A673 (cell line): ENCODE measurements around the gene PBX4. TPM values are rescaled to one million over a fixed set of nuclear protein-coding genes. Genes with fewer than 3 reads are reported as not detected.
A peak's percentile ranks its signal among the peaks of the same experiment; 100 is the strongest.

Source experiments
- BruUV-seq: library from RNA; stranded (reverse); fragments of 400-500 nt; replicated peaks from 2 replicates; lab custom pipeline; 2021; lab: Mats Ljungman, UMichigan
- CTCF ChIA-PET: fragments of 300-600 bp; sonication (Branson Sonifier 250); formaldehyde crosslinking; loops from one replicate; lab custom pipeline; 2022; ENCODE audit warnings: antibody characterized with exemption; lab: Charles Lee
- POLR2A ChIA-PET: fragments of 300-600 bp; sonication (Branson Sonifier 250); formaldehyde crosslinking; loops from one replicate; lab custom pipeline; 2022; ENCODE audit warnings: antibody characterized with exemption; ENCODE audit not compliant: low non-redundant PET; lab: Charles Lee
- DNase-seq: peaks from one replicate; pipeline ENCODE4 v3.0.0-alpha.2; 2015; ENCODE audit warnings: low spot score
- H3K27ac ChIP-seq: fragments of 200-600 bp; sonication (generic); 2 replicates; pipeline ENCODE4 v1.5.1; 2016; ENCODE audit warnings: mixed run types, low read depth, mild to moderate bottlenecking, mixed read lengths, antibody characterized with exemption, low read length; ENCODE audit not compliant: poor library complexity, severe bottlenecking
- H3K27me3 ChIP-seq: fragments of 200-600 bp; sonication (generic); replicated peaks from 2 replicates; pipeline ENCODE4 v1.6.1; 2017; ENCODE audit warnings: mixed run types, low read depth, mild to moderate bottlenecking, mixed read lengths, antibody characterized with exemption, low read length; ENCODE audit not compliant: insufficient read depth, poor library complexity
- H3K36me3 ChIP-seq: fragments of 200-600 bp; sonication (generic); 2 replicates; pipeline ENCODE4 v1.6.1; 2016; ENCODE audit warnings: mixed run types, mild to moderate bottlenecking, mixed read lengths, antibody characterized with exemption, low read length; ENCODE audit not compliant: insufficient read depth, poor library complexity, severe bottlenecking
- H3K4me1 ChIP-seq: fragments of 200-600 bp; sonication (generic); 2 replicates; pipeline ENCODE4 v1.6.1; 2017; ENCODE audit warnings: mixed run types, mild to moderate bottlenecking, mixed read lengths, antibody characterized with exemption, low read length; ENCODE audit not compliant: insufficient read depth, poor library complexity, severe bottlenecking
- H3K4me3 ChIP-seq: fragments of 200-600 bp; sonication (generic); 2 replicates; pipeline ENCODE4 v1.5.1; 2016; ENCODE audit warnings: low read depth, mixed run types, mild to moderate bottlenecking, mixed read lengths, low read length; ENCODE audit not compliant: poor library complexity, severe bottlenecking
- H3K9me3 ChIP-seq: fragments of 200-600 bp; sonication (generic); 2 replicates; pipeline ENCODE4 v1.6.1; 2016; ENCODE audit warnings: mixed run types, low read depth, mild to moderate bottlenecking, mixed read lengths, antibody characterized with exemption, low read length; ENCODE audit not compliant: poor library complexity, severe bottlenecking
- EZH2 ChIP-seq: fragments of 200-600 bp; sonication (generic); IDR thresholded peaks from 2 replicates; pipeline ENCODE4 v1.6.1; 2017; ENCODE audit warnings: borderline replicate concordance, low read depth, mild to moderate bottlenecking, mixed read lengths, antibody characterized with exemption, low read length; ENCODE audit not compliant: poor library complexity, severe bottlenecking
- intact Hi-C: fragments of 100-400 bp; cut with micrococcal nuclease; formaldehyde crosslinking; loops from one replicate; pipeline ENCODE4 v1.10.0; 2022; ENCODE audit not compliant: unreplicated experiment
- total RNA-seq: library from RNA; stranded (reverse); gene quantifications from 2 replicates; pipeline ENCODE4 v1.2.3, GENCODE V29; 2021
- TF ChIP-seq, protein P1 (sequence below): fragments of 300-800, 200-600 bp; sonication (generic); conservative IDR thresholded peaks from 2 replicates; pipeline ENCODE4 v1.5.1; 2017; ENCODE audit warnings: low read depth, mild to moderate bottlenecking, antibody characterized with exemption, low read length, moderate library complexity, mixed read lengths

Gene PBX4
- total RNA-seq, 1 experiment from 2014 or later = 3.1 TPM

DNA sequence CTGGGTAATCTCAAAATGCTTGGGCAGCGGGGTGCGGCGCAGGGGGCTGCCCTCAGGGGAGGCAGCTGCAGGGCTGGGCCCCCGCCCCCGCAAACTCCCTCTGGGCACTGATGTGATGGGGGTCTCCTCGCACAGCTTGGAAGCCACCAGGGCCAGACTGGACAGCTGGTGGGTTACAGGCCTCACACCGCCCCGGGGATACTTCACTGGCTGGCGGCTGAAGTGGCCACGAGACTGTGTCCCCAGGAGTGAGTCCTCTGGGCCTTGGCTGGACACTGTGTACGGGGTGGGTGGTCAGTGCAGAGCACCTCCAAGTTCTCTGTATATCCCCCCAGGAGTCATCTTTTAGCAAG is 11.6 kb upstream of the PBX4 start:
- no peaks in the 10 kb centered on the region for H3K36me3 ChIP-seq
- TF ChIP-seq EZH2 = no peak
- TF ChIP-seq, protein P1, sequence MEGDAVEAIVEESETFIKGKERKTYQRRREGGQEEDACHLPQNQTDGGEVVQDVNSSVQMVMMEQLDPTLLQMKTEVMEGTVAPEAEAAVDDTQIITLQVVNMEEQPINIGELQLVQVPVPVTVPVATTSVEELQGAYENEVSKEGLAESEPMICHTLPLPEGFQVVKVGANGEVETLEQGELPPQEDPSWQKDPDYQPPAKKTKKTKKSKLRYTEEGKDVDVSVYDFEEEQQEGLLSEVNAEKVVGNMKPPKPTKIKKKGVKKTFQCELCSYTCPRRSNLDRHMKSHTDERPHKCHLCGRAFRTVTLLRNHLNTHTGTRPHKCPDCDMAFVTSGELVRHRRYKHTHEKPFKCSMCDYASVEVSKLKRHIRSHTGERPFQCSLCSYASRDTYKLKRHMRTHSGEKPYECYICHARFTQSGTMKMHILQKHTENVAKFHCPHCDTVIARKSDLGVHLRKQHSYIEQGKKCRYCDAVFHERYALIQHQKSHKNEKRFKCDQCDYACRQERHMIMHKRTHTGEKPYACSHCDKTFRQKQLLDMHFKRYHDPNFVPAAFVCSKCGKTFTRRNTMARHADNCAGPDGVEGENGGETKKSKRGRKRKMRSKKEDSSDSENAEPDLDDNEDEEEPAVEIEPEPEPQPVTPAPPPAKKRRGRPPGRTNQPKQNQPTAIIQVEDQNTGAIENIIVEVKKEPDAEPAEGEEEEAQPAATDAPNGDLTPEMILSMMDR = no peak
- CTCF ChIA-PET = no interaction called here
- no TSS peak for BruUV-seq
- POLR2A ChIA-PET = no interaction called here
- no peaks in the 10 kb centered on the region for H3K9me3 ChIP-seq
- intact Hi-C loops = no loop called here
- H3K27me3 ChIP-seq = no peaks in the 10 kb centered on the region
- no peak overlapping the region for H3K27ac ChIP-seq
- DNase-seq = no peak
- peaks cover 17% of the 10 kb centered on the region for H3K4me1 ChIP-seq
- H3K4me3 ChIP-seq = no peak overlapping the region

DNA sequence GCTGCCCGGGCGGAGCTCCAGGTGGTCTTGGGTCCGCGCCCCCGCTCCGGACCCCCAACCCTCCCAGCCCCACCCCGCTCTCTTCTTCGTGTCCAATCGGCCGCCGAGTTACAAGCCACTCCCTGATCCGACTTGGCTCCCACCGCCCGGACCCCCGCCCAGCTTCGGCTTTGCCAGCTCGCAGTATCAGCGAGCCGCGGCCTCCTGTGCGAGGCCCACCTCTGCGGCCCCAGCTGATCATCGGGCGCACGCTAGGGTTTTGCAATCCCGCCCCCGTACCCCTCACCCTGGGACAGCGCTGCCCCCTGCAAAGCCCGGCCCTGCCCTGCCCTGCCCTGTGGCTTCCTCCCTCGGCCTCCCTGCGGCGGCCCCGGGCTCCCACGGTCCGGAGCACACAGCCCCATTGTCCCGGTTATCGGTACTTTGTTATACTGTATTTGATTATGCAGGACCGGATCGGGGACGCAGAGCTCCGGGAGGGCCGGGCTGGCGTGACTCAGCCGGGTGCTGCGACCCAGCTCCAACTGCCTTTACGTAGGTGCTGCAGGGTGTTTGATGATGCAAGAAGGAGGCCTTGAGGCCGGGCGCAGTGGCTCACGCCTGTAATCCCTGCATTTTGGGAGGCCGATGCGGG is 10.1 kb upstream of the PBX4 start:
- Histone ChIP-seq H3K27ac (peak overlapping the region; percentile 65), H3K4me3 (peak overlapping the region; percentile 80), H3K36me3 (no peaks in the 10 kb centered on the region), H3K9me3 (no peaks in the 10 kb centered on the region), H3K27me3 (no peaks in the 10 kb centered on the region), H3K4me1 (peaks cover 17% of the 10 kb centered on the region)
- peak; percentile 48 for DNase-seq
- POLR2A ChIA-PET = no interaction called here
- no TSS peak for BruUV-seq
- no peak for TF ChIP-seq EZH2
- TF ChIP-seq, protein P1 = no peak
- intact Hi-C loops = loop anchor here (2.0 kb wide), 1 partner anchor 38 kb away; no protein-coding TSS in a partner anchor
- CTCF ChIA-PET = interaction anchor here (0.6 kb wide), 1 partner anchor 471 kb away, joined by 5 read pairs; no protein-coding TSS in a partner anchor

DNA sequence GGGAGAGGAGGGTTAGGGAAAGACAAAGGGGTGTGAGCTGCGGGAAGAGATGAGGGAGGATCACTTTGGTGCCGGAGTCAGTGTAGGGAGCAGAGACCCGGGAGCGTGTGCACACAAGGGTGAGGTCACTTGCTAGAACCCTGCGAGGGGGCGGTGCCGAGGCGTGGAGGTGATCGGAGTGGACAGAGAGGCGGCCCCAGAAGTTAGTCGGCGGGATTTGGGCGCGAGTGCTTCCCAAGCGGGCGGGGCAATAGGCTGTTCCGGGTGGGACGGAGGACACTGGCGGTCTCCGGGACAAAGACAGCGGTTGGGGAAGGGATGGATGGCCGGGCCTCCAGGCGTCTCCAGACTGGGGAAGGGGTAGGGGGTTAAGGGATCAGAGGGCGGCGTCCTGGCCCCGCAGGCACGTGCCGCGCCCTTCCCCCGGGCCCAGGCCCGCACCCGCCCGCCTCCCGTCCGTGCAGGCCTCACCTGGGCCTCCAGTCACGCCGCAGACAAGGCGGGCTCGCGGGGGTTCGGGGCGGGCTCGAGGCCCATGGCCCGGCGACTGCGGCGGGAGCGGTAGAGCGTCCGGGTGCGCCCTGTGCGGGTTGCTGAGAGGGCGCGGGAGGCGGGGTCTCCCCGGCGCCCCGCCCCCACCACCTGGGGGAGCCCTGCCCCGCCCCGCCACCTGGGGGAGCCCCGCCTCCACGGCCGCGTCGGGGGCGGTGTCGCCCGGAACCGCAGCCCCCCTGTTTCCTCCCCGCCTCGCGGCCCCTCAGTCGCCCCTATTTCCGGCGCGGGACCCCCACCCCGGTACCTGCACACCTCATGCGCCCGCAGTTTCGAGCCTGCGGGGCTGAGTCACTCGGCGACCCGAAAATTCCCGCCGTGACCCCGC is 9.4 kb upstream of the PBX4 start, which contains the start of gene LPAR2:
Gene LPAR2, minus strand, starts transcription at position 600 of the 880 bp plus-strand sequence. CDS start 945 bp downstream, outside the sequence.
- Histone ChIP-seq H3K4me3 (peak within 1 kb of the TSS; percentile 80), H3K27me3 (no peaks in the 10 kb centered on the region), H3K36me3 (no peaks in the 10 kb centered on the region), H3K4me1 (peaks cover 17% of the 10 kb centered on the region), H3K27ac (peak within 1 kb of the TSS; percentile 65), H3K9me3 (no peaks in the 10 kb centered on the region)
- TF ChIP-seq EZH2 = no peak
- TF ChIP-seq, protein P1 = no peak
- POLR2A ChIA-PET = no interaction called here
- CTCF ChIA-PET = interaction anchor here (0.5 to 0.6 kb wide), 3 partner anchors 15 to 470 kb away, joined by 4 to 8 read pairs (median 5); no protein-coding TSS in a partner anchor
- no TSS peak for BruUV-seq
- intact Hi-C loops = loop anchor here (2.0 kb wide), 1 partner anchor 37 kb away; no protein-coding TSS in a partner anchor
- peak; percentile 55 for DNase-seq
